HUES48 (cell line): ENCODE measurements around the gene TEX2.

ENCODE experiments used
- H3K27ac ChIP-seq: one replicate; pipeline ENCODE4 v1.7.0; 2013; ENCODE audit warnings: low read depth, low read length, inconsistent platforms
- H3K27me3 ChIP-seq: 2 replicates; pipeline ENCODE4 v1.6.1; 2013; ENCODE audit warnings: mild to moderate bottlenecking, low read length; ENCODE audit not compliant: control insufficient read depth, insufficient read depth
- H3K36me3 ChIP-seq: 2 replicates; pipeline ENCODE4 v1.6.1; 2013; ENCODE audit warnings: low read length; ENCODE audit not compliant: control insufficient read depth, insufficient read depth
- H3K4me1 ChIP-seq: 2 replicates; pipeline ENCODE4 v1.6.1; 2013; ENCODE audit warnings: mild to moderate bottlenecking, low read length; ENCODE audit not compliant: control insufficient read depth, insufficient read depth
- H3K4me3 ChIP-seq: 2 replicates; pipeline ENCODE4 v1.5.1; 2013; ENCODE audit warnings: mild to moderate bottlenecking, low read depth, low read length
- H3K9ac ChIP-seq: 2 replicates; pipeline ENCODE4 v1.6.1; 2013; ENCODE audit warnings: mild to moderate bottlenecking, low read depth, low read length, moderate library complexity
- H3K9me3 ChIP-seq: 2 replicates; pipeline ENCODE4 v1.6.1; 2013; ENCODE audit warnings: low read length; ENCODE audit not compliant: control insufficient read depth, insufficient read depth

The TEX2 gene

DNA sequence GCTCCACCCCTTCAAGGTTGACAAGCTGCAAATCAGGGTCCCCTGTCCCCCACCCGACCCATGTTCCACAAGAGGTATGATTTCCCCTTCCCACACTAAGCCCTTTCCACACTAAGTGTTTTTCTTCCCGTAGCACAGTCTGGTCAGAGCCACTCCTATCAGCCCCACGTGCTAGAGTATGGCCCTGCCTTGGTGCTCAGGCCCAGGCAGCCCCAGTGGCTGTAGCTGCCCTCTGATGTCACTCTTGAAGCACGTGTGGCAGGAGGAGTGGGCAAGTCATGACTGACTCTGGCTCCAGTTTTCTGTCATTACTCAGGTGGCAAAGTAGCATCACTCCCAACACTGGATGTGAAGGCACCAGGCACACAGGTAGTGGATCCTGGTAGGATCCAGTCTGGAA, 97.7 kb downstream of the TEX2 start:
- Histone ChIP-seq H3K9me3 (no peaks in the 10 kb centered on the region), H3K27ac (no peak overlapping the region), H3K4me3 (no peak overlapping the region), H3K36me3 (no peaks in the 10 kb centered on the region), H3K9ac (no peak overlapping the region), H3K27me3 (no peaks in the 10 kb centered on the region), H3K4me1 (no peaks in the 10 kb centered on the region)

DNA sequence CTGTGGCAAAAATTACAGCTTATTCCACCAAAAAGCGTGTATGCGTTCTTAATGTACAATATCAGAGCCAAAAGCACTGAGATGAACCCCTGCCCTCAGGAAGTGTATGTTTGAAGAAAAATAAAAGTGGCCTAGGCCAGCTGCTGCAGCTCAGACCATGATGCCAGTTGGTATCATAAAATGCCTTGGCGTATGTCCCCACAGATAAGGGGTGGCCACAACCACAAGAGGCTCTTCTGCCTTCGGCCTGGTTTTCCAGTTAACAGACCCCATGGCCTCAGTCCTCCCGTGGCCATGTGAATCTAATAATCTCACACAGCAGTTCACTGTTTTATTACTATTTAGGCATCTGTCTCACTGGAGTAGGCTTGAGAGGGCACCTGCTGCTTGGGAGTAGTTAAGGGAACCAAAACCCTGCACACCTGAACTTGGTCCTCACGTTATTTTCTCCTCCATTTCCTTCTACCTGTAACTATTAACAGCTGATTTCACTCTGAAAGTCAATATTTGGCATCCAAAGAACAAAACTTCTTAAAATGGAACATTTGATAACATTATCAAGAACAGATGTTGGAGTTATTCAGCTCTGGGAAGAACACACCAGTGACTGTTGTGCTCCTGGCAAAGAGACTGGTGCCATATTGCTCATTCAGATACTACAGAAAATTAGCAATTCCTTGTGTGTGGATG, 98.3 kb downstream of the TEX2 start:
- no peaks in the 10 kb centered on the region for H3K36me3 ChIP-seq
- H3K4me3 ChIP-seq = no peak overlapping the region
- H3K9me3 ChIP-seq = no peaks in the 10 kb centered on the region
- H3K4me1 ChIP-seq = no peaks in the 10 kb centered on the region
- H3K9ac ChIP-seq = no peak overlapping the region
- no peaks in the 10 kb centered on the region for H3K27me3 ChIP-seq
- no peak overlapping the region for H3K27ac ChIP-seq

DNA sequence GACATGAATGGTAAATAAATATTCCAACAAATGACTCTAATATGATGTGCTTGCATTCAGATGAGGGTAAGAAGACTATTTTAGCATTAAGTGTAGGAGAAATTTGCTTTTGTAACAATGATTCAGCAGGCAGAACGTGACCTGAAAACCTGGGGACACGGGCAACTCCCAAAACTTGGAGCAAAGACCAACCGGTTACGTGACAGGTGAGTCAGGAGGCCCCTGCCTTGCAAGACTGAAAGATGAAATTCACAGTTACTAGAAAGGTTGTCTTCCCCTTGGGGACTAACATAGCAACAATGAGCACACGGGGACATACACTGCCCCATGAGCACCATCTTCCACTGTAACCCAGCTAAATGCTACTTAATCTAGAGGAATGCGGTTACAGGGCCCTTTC, 99.6 kb downstream of the TEX2 start:
- Histone ChIP-seq H3K9ac (no peak overlapping the region), H3K27me3 (no peaks in the 10 kb centered on the region), H3K36me3 (no peaks in the 10 kb centered on the region), H3K9me3 (no peaks in the 10 kb centered on the region), H3K4me3 (no peak overlapping the region), H3K27ac (no peak overlapping the region), H3K4me1 (peaks cover 4% of the 10 kb centered on the region; the same call in 1 of the 2 replicates)

DNA sequence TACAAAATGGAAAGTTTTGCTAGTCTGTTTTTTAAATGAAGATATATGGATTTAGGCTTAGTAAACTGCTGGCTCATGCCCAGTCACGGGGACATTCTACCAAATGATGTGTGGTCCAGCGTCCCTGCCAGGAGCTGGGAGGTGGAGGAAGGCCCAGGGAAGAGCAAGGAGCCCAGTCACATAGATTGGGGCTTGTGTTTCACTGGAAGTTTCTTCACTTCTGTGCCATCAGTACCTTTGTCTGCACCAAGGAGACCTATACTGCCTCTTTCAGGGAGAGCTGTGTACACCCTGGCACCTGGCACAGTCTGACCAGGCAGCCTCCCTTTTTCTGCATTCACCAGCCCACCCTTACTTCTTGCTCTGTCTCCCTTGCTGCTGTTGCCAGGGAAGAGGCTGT, 100.5 kb downstream of the TEX2 start:
- H3K27me3 ChIP-seq = no peaks in the 10 kb centered on the region
- H3K36me3 ChIP-seq = no peaks in the 10 kb centered on the region
- H3K9ac ChIP-seq = no peak overlapping the region
- no peak overlapping the region for H3K4me3 ChIP-seq
- no peak overlapping the region for H3K27ac ChIP-seq
- H3K9me3 ChIP-seq = no peaks in the 10 kb centered on the region
- peaks cover 4% of the 10 kb centered on the region; the same call in 1 of the 2 replicates for H3K4me1 ChIP-seq

DNA sequence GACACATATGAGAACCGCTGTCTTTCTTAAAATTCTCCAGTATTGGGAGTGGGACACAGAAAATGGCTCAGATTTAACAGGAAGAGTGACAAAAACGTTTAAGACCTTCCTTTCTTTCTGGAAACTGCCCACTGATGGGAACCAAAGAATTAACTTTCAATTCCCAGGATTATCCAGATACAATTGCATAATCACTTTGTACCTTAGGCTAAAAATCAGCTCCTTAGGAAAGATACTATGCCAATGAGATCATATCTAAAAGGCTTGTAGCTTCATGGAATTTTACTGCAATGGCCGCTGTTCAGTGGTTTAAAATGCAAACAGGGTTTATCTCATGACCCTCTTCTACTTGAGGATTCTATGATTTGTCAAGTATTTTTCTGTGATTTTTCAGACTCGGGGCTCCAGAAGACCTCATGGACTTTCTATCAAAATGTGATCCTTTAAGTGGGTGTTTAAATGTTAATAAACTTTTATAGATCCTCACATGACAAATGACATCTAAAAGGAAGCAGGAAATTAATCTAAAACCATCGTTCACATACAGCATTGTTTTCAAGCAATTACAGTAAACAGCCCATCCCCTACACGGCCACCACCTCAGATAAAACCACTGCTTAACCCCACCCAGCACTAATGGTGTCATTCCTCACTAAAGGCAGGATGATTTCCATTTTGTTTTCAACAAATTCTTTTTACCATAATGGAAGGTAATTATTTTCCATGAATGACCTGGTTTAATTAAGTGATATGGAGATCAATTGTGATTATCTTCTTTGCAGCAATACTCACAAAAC, 101.5 kb downstream of the TEX2 start:
- H3K4me1 ChIP-seq = peaks cover 4% of the 10 kb centered on the region; the same call in 1 of the 2 replicates
- no peak overlapping the region for H3K4me3 ChIP-seq
- no peaks in the 10 kb centered on the region for H3K9me3 ChIP-seq
- H3K27ac ChIP-seq = no peak overlapping the region
- no peaks in the 10 kb centered on the region for H3K27me3 ChIP-seq
- H3K9ac ChIP-seq = no peak overlapping the region
- no peaks in the 10 kb centered on the region for H3K36me3 ChIP-seq

DNA sequence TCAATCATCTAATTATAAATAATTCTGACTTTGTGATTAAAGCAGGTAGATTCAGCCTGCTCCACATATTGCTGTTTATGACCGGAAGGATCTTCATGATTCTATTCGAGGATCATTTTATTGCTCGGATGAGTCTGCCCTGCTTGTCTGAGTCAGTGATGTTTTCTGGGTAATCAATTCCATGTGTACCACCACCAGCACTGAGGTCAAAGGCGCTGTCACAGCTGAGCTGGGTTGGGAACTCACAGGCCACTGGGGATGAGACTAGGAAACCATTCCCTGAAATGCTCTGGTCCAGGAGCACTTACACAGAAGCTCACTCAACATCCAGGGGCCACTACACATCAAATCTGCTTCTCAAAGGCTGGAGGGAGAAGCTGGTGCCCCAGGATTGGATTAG, 102.7 kb downstream of the TEX2 start:
- no peaks in the 10 kb centered on the region for H3K36me3 ChIP-seq
- H3K27ac ChIP-seq = no peak overlapping the region
- H3K4me1 ChIP-seq = peaks cover 4% of the 10 kb centered on the region; the same call in 1 of the 2 replicates
- H3K9me3 ChIP-seq = no peaks in the 10 kb centered on the region
- H3K4me3 ChIP-seq = no peak overlapping the region
- no peak overlapping the region for H3K9ac ChIP-seq
- H3K27me3 ChIP-seq = no peaks in the 10 kb centered on the region

DNA sequence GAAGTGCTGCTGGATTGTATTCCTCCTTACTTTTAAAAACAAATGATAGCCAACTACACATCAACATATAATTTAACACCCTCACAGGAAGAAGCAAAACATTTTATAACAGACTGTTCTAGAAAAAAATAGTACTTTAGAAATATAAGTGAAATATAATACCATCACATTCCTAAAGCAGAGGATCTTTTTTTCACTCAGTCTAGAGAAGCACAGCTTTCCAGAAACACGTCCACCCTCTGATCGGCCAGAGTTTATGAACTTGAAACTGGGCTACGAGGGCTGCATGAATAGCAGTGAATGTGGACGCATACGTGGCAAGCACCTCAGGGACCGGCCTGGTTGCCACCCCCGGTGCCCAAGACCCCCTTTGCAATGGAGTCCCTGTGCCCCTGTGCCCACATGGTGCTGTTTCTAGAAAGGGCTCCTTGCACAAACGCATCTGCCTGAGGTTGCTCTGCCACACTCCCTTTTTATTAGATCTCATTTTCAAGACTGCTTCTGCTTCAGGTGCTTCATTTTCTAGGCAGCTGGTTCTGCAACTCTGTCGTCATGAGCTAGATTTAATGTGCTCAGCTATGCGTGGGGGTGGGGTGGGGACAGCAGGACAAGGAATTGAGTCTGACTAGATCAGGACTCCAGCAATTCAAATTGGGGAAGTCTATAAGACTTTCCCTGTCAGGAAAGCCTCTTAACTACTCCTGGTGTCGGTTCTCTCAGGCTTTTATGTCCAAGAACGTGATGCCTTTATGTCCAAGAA, 104.0 kb downstream of the TEX2 start:
- Histone ChIP-seq H3K27ac (no peak overlapping the region), H3K4me1 (peaks cover 4% of the 10 kb centered on the region; the same call in 1 of the 2 replicates), H3K36me3 (no peaks in the 10 kb centered on the region)

DNA sequence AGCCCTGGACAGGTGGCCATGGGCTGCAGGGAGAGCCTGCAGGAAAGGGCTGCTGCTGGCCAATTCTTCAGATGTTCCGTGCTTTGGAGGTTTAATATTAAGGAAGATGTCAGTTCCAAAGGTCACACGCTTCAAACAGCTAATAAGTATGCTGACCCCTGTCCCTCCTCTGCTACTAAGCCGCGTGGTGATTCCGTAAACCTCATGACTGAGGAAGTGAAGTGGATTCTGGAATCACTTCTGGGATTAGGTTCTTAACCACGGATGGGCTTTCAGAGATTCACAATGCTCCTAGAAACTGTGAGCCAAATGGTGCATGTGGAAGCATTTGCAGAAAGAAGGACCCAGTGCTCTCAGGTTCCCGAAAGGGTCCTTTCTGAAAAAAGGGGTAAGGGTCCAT, 104.7 kb downstream of the TEX2 start:
- no peak overlapping the region for H3K4me3 ChIP-seq
- no peaks in the 10 kb centered on the region for H3K9me3 ChIP-seq
- no peaks in the 10 kb centered on the region for H3K36me3 ChIP-seq
- H3K9ac ChIP-seq = no peak overlapping the region
- no peak overlapping the region for H3K27ac ChIP-seq
- no peaks in the 10 kb centered on the region for H3K27me3 ChIP-seq
- H3K4me1 ChIP-seq = peaks cover 4% of the 10 kb centered on the region; the same call in 1 of the 2 replicates

More for the DNA sequence above, 104.0 kb downstream of the TEX2 start:
- H3K9me3 ChIP-seq = no peaks in the 10 kb centered on the region
- H3K4me3 ChIP-seq = no peak overlapping the region
- H3K27me3 ChIP-seq = no peaks in the 10 kb centered on the region
- H3K9ac ChIP-seq = no peak overlapping the region

DNA sequence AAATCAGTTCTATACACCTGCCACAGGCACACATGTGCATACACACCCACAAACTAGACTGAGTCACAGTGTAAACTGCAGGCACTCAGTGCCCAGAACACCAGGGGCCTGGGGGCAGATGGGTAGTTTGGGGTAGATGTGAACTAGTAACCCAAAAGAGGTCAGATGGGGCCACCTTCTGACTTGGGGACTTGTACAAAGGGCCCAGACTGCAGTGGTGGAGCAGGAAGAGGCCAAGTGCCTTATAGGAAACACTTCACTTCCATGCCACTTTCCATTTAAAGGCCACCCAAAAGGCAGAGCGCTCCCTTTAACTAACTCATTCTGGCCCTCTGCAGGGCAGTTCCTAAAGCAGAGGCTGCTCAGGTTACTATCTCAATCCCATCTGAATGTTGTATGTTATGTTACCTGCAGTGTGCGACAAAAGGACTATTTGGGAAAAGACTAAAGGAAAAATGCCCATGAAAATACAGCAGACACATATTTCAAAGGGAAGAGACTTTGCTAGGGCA, 105.3 kb downstream of the TEX2 start:
- Histone ChIP-seq H3K27ac (no peak overlapping the region), H3K36me3 (peaks cover 5% of the 10 kb centered on the region; the same call in 1 of the 2 replicates), H3K4me1 (peaks cover 4% of the 10 kb centered on the region; the same call in 1 of the 2 replicates)

DNA sequence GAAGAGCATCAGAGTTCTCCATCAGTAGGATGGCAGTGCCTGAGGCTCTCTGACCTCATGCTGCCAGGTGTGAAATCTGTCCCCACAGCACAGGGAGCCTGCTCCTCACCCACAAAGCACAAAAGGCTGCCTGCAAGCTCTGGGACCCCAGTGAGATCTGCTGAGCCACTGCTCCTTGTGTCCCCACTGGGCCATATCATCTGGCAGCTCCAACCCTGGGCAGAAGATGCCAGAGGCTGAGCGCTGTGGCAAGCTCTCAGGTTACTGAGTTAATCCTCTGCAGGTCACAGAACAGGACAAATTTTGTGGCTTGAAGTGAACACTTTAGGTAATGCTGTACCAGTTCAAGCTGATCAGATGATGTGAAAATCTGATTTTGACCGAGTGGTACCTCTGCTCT, 106.4 kb downstream of the TEX2 start:
- no peak overlapping the region for H3K9ac ChIP-seq
- no peaks in the 10 kb centered on the region for H3K9me3 ChIP-seq
- H3K27me3 ChIP-seq = no peaks in the 10 kb centered on the region
- peaks cover 13% of the 10 kb centered on the region for H3K36me3 ChIP-seq
- no peak overlapping the region for H3K27ac ChIP-seq
- no peak overlapping the region for H3K4me3 ChIP-seq
- peaks cover 4% of the 10 kb centered on the region; the same call in 1 of the 2 replicates for H3K4me1 ChIP-seq

More for the DNA sequence above, 105.3 kb downstream of the TEX2 start:
- Histone ChIP-seq H3K9me3 (no peaks in the 10 kb centered on the region), H3K9ac (no peak overlapping the region), H3K27me3 (no peaks in the 10 kb centered on the region), H3K4me3 (no peak overlapping the region)
